Adipose tissue (tissue), 3 donors: Measurements from ENCODE around the gene CTBP1. TPM values are rescaled to one million over a fixed set of nuclear protein-coding genes. Genes with fewer than 3 reads are reported as not detected.

Source experiments
- H3K27ac ChIP-seq: one replicate; pipeline ENCODE4 v1.5.1; 2013; ENCODE audit warnings: low read depth, low read length
- WGBS, 3 donors: extraction: QIAGEN DNeasy Blood & Tissue Kit; methylation state at CpG; one replicate each; pipeline ENCODE4 v1.1.7; 2013; 5-methylcytosine and 5-hydroxymethylcytosine counted together
- polyA plus RNA-seq, 3 donors: library from polyadenylated mRNA; stranded (reverse); fragments of 200-250 nt; gene quantifications; one replicate each; pipeline ENCODE4 v1.2.3, GENCODE V29; 2013
- donor health status: healthy with polysubstance abuse.
- donor health status: Bipolar disorder and iron deficiency.
- donor health status: healthy.

Gene CTBP1
- polyA plus RNA-seq, 3 donors = 102 to 144 (median 109) TPM

DNA sequence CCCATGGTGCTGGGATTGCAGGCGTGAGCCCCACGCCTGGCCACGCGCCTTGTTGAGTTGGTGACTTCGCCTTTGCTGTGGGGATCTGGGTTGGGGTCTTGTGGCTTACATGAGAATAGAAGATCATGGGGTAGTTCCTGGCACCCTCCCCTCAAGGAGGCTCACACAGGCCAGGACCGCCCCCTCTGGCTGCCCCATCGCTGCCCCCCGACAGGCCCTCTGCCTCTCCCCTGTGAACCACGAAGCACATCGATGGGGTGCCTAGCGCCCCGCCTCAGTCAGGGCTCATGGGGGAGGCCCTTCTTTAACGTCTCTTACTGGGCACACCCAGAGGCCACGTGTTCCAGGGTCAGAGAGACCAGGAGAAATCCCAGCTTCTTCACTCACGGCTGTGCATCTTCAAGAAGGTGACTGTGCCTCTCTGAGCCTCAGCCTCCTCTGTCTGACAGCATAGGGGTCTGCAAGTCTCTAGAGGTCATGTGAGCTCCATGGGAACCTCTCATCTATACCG, 53.0 kb downstream of the CTBP1 start:
- H3K27ac ChIP-seq = no peak overlapping the region
- WGBS, 3 donors = 84 to 94% (median 86%) methylated on average over 15 to 16 of the region's 16 CpGs

DNA sequence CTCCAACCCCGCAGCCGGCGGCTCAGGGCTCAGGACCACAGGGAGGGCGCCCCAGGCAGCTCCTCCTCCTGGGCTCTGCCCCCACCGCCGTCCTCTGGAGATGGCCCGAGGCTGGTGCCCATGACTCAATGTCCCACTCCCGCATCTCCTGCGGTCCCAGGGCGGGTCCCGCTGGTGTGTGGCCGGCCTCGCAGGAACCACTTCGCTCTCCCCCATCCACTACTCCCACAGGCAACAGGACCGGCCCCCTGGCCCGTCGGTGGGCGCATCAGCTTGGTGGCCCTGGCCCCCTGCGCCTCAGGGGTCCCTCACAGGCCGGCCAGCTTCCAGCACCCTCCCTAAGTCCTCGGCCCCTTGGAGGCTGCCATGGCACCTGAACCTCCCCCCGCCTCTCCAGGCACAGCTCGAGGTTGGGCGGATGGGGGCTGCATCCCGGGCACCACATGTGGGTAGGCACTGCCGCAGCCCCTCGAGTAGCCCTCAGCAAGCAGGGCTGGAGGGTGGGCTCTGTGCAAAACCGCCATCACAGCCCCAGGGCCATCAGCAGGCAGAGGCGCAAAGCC, 53.7 kb downstream of the CTBP1 start:
- 86 to 90% (median 90%) methylated on average over 19 to 29 of the region's 29 CpGs for WGBS, 3 donors
- no peak overlapping the region for H3K27ac ChIP-seq

DNA sequence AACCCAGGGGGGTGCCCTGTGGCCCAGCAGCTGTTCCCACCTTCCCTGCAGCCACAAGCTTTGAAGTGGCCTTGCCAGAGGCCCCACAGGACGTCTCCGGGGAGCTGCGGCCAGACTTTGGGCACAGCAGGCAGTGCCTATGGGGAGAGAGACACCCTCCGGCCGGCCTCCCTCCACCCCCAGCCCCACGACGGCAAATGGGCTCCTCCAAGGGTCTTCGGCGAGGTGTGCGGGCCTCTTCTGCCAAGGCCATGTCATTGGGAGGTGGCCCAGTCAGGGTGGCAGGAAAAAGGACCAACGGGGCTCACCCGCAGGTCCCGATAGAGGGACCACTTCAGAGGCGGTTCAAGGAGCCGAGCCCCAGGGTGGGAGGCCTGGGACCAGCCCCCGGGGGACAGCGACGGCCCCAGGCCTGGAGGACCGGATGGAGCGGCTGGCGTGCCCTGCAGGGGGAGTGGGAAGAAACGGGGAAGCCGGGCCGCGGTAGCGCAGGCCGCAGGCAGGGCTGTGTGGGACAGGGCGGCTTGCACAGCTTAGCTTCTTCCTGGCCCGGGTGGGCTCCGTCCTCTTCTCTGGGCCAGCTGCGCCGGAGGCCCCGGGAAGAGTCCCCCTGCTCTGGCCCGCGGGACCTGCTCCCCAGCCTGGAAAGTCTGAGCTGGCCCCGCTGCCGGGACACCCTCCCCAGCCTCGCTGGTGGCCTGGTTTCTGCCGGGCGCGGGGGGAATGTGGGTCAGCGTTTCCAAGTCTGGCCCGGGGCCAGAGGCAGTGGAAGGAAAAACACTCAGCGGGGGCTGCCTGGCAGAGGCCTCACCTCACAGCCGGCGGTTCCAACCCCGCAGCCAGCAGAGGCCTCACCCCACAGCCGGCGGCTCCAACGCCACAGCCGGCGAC, 54.7 kb downstream of the CTBP1 start:
- 53 to 76% (median 64%) methylated on average over 42 to 52 of the region's 52 CpGs for WGBS, 3 donors
- no peak overlapping the region for H3K27ac ChIP-seq

DNA sequence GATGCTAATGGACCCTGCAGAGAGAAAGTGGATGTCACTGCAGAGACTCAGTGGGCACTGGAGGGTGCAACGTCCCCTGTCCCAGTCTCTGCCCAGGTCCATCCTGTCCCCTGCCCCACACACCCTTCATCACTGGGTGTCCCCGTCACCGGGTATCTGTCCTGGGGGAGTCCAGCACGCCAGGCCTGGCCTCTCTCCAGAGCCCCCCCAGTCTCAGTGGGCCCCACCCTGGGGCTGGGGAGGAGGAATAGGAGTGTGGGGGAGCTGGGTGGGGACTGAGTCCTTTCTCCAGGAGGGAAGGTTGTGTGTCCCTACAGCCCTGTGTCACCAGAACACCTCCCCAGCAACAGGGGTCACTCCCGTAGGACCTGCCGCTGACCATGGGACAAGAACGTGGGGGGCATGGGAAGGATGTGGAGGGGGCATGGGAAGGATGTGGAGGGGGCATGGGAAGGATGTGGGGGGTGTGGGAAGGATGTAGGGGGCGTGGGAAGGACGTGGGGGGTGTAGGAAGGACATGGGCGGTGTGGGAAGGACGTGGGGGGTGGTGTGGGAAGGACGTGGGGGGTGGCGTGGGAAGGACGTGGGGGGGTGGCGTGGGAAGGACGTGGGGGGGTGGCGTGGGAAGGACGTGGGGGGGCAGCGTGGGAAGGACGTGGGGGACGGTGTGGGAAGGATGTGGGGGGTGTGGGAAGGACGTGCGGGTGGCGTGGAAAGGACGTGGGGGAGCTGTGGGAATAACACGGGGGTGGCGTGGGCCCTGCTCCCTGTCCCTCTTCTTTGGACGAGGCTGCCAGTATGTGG, 55.5 kb downstream of the CTBP1 start:
- WGBS, 3 donors = 28 to 54% (median 46%) methylated on average over 21 to 28 of the region's 28 CpGs
- no peak overlapping the region for H3K27ac ChIP-seq

DNA sequence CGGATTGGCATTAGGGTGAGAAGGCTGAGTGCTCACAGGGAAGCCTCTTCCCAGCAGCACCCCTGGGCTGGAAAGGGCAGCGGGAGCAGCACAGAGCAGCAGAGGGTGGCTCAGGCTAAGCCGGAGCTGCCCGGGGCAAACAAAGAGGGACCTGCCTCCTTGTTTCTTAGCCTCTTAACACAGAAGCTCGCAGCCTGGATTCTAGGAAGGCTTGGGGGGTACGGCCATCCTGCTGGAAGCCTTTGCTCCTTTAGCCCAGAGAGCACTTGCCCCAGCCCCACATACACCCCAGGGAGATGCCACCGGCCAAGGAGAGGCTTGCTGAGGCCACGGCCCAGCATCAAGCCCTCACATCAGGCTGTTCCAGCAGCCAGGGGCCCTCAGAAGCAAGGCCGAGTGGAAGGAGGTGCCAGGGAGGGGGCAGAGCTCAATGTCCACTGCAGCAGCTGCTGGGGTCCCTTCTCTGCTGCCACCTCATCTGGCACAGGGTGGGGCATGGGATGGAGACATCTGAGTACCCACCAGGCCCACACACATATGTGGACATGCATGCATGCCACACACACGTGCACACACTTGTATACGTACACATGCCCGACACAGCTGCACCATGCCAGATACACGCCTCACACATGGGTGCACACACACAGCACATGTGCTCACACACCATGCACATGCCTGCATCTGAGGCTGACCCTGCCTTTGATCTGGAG, 56.3 kb downstream of the CTBP1 start:
- whole genome bisulfite sequencing, 3 donors = 55 to 66% (median 56%) methylated on average over 13 of the region's 13 CpGs
- no peak overlapping the region for H3K27ac ChIP-seq

DNA sequence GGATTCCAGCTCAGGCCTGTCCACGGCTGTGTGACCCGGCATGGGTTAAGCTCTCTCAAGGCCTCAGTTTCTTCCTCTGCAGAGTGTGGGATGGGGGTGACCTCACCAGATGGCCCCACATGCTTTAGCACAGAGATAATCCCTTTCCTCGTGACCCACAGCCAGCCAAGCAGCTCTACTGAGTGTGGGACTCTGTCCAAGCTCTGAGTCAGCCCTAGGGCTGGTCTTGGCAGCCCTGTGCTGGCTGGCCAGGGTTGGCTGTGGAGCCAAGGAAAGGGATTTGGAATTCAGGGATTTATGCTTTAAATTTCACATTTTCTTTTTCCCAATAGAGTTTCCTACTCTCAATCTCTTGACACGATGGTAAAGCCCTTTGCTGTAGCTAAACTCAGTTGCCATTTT, 56.8 kb downstream of the CTBP1 start:
- WGBS, 3 donors = 16 to 48% (median 41%) methylated on average over 4 of the region's 4 CpGs
- H3K27ac ChIP-seq = no peak overlapping the region

DNA sequence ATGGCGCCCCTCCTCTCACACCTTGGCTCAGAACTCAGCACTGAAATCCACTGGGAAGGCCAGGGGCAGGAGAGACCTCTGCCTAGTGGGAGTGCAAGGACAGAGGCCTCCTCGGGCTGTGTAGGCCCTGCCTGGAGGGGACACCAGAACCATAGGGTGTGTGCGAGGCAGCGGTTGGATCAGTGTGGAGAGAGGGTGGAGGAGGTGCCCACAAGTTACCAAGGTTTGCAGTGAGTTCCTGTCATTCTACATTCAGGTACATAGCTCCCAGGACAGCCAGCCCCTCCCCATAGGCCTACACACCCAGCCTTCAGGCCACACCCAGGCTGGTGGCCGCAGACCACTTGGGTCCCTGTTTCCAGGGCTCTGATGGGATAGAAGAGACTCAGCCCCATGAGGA, 57.3 kb downstream of the CTBP1 start:
- no peak overlapping the region for H3K27ac ChIP-seq
- WGBS, 3 donors = 62 to 74% (median 72%) methylated on average over 5 of the region's 5 CpGs

DNA sequence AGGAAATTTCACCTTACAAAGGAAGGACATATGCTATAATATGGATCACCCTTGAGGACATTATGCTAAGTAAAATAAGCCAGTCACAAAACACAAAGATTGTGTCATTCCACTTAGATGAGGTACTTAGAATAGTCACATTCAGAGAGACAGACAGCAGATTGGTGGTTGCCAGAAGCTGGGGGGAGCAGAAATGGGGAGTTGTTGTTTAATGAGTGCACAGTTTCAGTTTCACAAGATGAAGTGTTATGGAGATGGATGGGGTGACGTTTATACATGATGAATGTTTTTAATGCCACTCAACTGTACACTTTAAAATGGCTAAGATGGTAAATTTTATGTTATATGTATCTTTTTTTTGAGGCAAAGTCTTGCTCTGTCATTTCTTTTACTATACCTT, 61.7 kb downstream of the CTBP1 start:
- WGBS, 3 donors = 39 to 48% (median 47%) methylated on average over 1 of the region's 1 CpG
- no peak overlapping the region for H3K27ac ChIP-seq

DNA sequence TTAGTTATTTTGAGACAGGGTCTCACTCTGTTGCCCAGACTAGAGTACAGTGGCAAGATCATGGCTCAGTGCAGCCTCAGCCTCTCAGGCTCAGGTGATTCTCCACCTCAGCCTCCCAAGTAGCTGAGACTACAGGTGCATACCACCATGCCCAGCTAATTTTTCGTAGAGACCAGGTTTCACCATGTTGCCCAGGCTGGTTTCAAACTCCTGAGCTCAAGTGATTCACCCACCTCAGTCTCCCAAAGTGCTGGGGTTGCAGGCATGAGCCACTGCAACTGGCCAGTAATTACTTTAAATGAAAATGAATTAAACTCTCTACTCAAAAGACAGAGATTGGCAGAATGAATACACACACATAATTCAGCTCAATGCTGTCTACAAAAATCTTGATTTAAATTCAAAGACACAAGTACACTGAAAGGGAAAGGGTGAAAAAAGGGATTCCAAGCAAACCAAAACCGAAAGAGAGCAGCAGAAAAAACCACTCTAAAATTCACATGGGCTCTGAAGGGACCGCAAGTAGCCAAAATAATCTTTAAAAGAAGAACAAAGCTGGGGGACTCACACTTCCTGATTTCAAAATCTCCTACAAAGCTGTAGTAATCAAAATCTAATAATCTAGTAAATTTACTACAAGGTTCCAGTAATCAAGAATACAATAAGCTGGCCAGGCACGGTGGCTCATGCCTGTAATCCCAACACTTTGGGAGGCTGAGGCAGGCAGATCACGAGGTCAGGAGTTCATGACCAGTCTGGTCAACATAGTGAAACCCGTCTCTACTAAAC, 64.8 kb downstream of the CTBP1 start:
- no peak overlapping the region for H3K27ac ChIP-seq

DNA sequence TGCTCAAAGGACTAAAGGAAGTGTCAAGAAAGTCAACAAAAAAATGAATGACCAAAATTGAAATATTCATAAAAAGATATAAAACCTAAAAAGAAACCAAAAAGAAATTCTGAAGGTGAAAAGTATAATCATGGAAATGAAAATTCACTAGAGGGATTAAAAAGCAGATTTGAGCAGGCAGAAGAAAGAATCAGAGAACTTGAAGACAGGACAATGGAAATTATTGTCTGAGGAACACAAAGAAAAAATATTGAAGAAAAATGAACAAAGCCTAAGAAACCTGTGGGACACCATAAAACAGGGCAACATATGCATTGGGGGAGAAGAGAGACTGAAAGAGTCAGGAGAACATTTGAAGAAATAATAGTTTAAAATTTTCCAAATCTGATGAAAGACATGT, 66.6 kb downstream of the CTBP1 start:
- H3K27ac ChIP-seq = no peak overlapping the region

More for the DNA sequence above, 64.8 kb downstream of the CTBP1 start:
- WGBS, 3 donors = 36 to 74% (median 36%) methylated on average over 6 of the region's 6 CpGs

DNA sequence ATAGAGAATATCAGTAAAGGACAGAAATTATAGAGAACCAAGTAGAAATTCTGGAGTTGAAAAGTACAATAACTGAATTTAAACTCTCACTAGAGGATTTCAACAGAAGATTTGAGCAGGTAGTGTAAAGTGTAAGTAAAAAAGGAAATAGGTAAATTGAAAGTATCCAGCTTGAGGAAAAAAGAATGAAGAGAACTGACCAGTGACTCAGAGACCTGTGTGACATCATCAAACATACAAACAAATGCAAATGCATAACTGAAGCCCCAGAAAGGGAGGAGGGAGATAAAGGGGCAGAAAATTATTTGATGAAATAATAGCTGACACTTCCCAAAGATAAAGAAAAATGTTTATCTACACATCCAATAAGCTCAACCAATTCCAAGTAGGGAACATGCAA, 68.3 kb downstream of the CTBP1 start:
- H3K27ac ChIP-seq = no peak overlapping the region

DNA sequence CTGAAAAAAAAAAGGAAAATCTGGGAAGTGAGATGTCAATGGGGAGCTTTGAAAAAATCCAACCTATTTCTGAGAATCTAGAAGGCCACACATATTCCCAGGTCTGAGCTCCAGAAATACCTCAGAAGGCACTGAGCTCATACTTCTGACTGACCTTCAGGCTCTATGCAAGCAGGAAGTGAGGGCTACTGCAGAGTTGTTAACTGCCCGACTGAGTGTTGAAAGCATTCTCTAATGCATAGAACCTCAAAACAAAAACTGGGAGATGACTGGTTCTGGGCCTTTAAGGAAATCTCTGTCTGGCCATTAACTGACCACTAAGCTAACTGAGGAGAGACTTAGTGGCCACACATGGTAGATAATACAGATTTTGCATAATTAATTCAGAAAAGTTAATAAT, 69.0 kb downstream of the CTBP1 start:
- H3K27ac ChIP-seq = no peak overlapping the region
- 82 to 96% (median 82%) methylated on average over 1 of the region's 1 CpG for WGBS, 3 donors

DNA sequence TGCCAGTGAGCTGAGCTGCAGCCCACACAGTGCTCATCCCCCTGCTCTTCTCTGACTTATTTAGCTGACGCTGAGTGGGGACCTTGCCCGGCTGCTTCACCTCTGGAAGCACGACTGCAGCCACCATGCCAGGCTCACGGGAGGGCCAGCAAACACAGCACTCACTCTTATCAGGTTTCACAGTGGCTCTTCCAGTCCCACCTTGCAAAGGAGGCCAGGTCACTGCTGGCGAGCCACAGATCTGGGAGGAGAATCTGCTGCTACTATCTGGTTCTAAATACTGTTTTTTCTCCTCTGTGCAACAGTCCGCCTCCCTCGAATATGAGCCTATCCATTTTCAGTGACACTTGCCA, 69.9 kb downstream of the CTBP1 start:
- no peak overlapping the region for H3K27ac ChIP-seq
- WGBS, 3 donors = 43 to 77% (median 66%) methylated on average over 7 of the region's 7 CpGs

DNA sequence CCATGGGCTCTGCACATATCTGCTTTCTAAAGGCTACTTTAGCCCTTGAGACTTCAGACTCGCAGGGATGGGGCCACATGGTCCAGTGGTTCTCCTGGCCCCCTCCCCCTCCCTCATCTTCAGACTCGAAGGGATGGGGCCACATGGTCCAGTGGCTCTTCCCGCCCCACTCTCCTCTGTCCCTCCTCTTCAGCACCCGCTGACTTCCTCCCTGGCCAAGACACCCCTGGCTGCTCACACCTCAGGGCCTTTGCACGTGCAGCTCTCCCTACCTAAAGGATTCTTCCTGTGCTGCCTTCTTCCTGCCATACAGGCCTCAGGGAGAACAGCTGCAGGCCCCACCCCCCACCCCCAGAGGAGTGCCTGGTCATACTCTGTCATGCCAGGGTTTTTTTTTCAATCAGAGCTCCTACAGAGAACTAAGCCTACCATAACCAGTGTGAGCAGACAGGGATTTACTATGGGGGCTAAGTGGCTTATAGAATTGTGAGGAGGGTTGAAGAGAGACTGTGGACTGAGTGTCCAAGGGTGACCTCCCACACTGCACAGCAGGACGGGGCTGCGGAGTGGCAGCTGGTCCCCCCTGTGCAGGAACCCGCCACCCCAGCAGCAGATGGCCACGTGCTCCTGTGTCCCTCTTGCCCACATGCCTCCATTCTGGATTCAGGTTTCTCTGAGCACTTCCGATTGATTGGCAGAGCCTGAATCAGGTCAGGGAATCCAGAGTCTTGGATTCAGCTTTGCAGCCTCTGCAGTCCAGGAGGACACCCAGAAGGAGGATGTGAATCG, 70.4 kb downstream of the CTBP1 start:
- no peak overlapping the region for H3K27ac ChIP-seq
- WGBS, 3 donors = 86 to 94% (median 86%) methylated on average over 10 to 11 of the region's 11 CpGs

DNA sequence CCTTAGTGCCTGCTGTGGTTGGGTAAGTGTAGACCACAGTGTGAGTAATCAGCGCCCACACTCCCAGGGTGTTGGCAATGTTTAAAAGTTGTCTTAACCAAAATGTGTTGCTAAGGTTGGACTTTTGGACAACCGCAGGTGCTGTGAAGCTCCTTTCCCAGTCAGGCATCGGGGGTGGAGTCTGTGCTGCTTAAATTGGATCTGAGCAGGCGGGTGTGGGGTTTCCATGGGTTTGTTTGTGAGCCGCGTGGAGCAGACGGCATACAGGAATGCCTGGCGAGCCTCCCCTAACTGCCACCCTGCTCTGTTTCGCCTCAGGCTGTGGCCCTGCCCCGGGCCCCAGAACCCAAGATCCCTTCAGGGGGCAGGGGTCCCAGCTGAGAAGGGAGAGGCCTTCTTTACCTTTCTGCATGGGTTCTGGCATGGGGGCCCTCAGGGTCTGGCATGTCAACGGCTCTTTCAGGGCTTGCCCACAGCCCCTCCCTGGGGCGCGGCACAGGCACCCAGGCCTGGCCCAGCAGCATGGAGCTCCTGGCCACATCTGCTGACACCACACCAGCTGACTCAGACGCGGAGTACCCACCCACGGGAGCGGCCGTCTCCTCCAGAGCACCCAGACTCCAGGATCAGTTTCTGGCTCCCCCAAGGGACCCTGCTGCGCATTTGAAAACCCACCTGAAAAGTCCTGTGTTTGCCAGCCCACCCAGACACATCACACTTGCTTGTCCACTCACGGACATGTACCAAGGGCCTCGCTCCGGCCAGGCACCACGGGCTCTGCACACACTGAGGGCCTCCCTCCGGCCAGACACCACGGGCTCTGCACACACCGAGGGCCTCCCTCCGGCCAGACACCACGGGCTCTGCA, 71.4 kb downstream of the CTBP1 start:
- H3K27ac ChIP-seq = no peak overlapping the region
- 79 to 80% (median 79%) methylated on average over 26 to 28 of the region's 28 CpGs for WGBS, 3 donors
